SW480 (cell line): ENCODE data around the gene HK3.

Source experiments
- DNase-seq: peaks from one replicate; pipeline ENCODE4 v3.0.0-alpha.2; 2016; ENCODE audit warnings: low spot score

Gene HK3

GRCh38 chr5:176899296-176899891 is at the start of gene HK3:
Gene HK3 (minus strand): TSS chr5:176899346. CDS start chr5:176896159, 3,187 bp downstream.
- no peak for DNase-seq

GRCh38 chr5:176948458-176948857 is 49.3 kb upstream of the HK3 start:
- no peak for DNase-seq

GRCh38 chr5:176947847-176948246 is 48.7 kb upstream of the HK3 start:
- DNase-seq, result no peak

GRCh38 chr5:176944268-176944667 is 45.1 kb upstream of the HK3 start:
- no peak for DNase-seq

GRCh38 chr5:176943816-176944215 is 44.7 kb upstream of the HK3 start:
- no peak for DNase-seq

GRCh38 chr5:176941951-176942350 is 42.8 kb upstream of the HK3 start:
- no peak for DNase-seq

GRCh38 chr5:176938472-176938871 is 39.3 kb upstream of the HK3 start:
- no peak for DNase-seq

GRCh38 chr5:176935017-176935416 is 35.9 kb upstream of the HK3 start:
- DNase-seq, result no peak

- no peak for DNase-seq
These were observed 35.3 kb upstream of the HK3 start for GRCh38 chr5:176934309-176934930.

GRCh38 chr5:176929654-176930053 is 30.5 kb upstream of the HK3 start:
- DNase-seq, result no peak

GRCh38 chr5:176927562-176927961 is 28.4 kb upstream of the HK3 start:
- DNase-seq, result no peak

- no peak for DNase-seq
These were observed 23.7 kb upstream of the HK3 start for GRCh38 chr5:176922817-176923216.

- no peak for DNase-seq
These were observed 22.6 kb upstream of the HK3 start for GRCh38 chr5:176921714-176922113.

GRCh38 chr5:176918613-176919012 is 19.5 kb upstream of the HK3 start:
- DNase-seq, result no peak

- no peak for DNase-seq
These were observed 17.2 kb upstream of the HK3 start for GRCh38 chr5:176916337-176916736.

GRCh38 chr5:176915906-176916305 is 16.8 kb upstream of the HK3 start:
- DNase-seq, result no peak

GRCh38 chr5:176912115-176912514 is 13.0 kb upstream of the HK3 start:
- no peak for DNase-seq

GRCh38 chr5:176908675-176909368 is 9.7 kb upstream of the HK3 start:
- no peak for DNase-seq

- DNase-seq, result no peak
These were observed 7.7 kb upstream of the HK3 start for GRCh38 chr5:176906796-176907195.

GRCh38 chr5:176906126-176906525 is 7.0 kb upstream of the HK3 start:
- DNase-seq, result no peak

- no peak for DNase-seq
These were observed 5.1 kb upstream of the HK3 start for GRCh38 chr5:176904276-176904675.

- DNase-seq, result no peak
These were observed 3.9 kb upstream of the HK3 start for GRCh38 chr5:176902911-176903664.
